ENCODE measurements around the gene COL16A1.

- TF ChIP-seq, protein P1, sequence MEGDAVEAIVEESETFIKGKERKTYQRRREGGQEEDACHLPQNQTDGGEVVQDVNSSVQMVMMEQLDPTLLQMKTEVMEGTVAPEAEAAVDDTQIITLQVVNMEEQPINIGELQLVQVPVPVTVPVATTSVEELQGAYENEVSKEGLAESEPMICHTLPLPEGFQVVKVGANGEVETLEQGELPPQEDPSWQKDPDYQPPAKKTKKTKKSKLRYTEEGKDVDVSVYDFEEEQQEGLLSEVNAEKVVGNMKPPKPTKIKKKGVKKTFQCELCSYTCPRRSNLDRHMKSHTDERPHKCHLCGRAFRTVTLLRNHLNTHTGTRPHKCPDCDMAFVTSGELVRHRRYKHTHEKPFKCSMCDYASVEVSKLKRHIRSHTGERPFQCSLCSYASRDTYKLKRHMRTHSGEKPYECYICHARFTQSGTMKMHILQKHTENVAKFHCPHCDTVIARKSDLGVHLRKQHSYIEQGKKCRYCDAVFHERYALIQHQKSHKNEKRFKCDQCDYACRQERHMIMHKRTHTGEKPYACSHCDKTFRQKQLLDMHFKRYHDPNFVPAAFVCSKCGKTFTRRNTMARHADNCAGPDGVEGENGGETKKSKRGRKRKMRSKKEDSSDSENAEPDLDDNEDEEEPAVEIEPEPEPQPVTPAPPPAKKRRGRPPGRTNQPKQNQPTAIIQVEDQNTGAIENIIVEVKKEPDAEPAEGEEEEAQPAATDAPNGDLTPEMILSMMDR (IDR thresholded peaks at IDR 0.05; ENCODE audit: low read depth, low read length, poor library complexity, severe bottlenecking) = no peak
- no peak for TF ChIP-seq EZH2phosphoT487 (IDR thresholded peaks at IDR 0.05; ENCODE audit: borderline replicate concordance, low read length)
Measured at GRCh38 chr1:31742462-31743212, 38.8 kb upstream of the COL16A1 start.

All from DOHH2 (cell line).